ENCODE results near the gene FABP7.

DNA sequence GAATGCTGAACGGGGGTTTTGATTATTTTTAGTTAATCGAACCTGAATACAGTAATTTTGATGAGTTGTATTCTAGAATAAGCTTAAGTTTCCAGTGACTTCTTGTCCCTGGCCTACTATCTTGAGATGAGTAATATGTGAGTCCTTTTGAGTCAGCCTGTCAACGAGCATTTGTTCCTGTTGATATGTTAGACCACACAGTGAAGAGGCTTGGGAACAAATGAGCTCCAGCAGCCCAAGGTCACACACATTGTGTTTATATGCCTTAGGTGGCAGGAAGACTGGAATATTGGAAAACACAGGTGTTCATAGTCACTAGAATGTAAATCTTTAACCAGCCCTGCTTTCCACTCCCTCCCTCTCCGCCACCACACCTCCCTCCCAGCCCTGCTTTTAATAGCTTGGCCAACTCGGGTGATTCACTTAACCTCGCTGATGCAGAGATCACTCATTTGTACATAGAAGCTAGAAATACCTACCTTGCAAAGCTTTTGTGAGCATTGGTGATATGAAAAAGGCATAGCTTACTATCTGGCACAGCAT, 18.7 kb downstream of the FABP7 start:
- TF ChIP-seq, protein P1, sequence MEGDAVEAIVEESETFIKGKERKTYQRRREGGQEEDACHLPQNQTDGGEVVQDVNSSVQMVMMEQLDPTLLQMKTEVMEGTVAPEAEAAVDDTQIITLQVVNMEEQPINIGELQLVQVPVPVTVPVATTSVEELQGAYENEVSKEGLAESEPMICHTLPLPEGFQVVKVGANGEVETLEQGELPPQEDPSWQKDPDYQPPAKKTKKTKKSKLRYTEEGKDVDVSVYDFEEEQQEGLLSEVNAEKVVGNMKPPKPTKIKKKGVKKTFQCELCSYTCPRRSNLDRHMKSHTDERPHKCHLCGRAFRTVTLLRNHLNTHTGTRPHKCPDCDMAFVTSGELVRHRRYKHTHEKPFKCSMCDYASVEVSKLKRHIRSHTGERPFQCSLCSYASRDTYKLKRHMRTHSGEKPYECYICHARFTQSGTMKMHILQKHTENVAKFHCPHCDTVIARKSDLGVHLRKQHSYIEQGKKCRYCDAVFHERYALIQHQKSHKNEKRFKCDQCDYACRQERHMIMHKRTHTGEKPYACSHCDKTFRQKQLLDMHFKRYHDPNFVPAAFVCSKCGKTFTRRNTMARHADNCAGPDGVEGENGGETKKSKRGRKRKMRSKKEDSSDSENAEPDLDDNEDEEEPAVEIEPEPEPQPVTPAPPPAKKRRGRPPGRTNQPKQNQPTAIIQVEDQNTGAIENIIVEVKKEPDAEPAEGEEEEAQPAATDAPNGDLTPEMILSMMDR (IDR thresholded peaks at IDR 0.05), result no peak
- TF ChIP-seq EZH2 (IDR thresholded peaks at IDR 0.05; ENCODE audit: borderline replicate concordance, insufficient read depth, low read depth, low read length, poor library complexity, severe bottlenecking), result no peak
